ENCODE results near the gene DEUP1.

DNA sequence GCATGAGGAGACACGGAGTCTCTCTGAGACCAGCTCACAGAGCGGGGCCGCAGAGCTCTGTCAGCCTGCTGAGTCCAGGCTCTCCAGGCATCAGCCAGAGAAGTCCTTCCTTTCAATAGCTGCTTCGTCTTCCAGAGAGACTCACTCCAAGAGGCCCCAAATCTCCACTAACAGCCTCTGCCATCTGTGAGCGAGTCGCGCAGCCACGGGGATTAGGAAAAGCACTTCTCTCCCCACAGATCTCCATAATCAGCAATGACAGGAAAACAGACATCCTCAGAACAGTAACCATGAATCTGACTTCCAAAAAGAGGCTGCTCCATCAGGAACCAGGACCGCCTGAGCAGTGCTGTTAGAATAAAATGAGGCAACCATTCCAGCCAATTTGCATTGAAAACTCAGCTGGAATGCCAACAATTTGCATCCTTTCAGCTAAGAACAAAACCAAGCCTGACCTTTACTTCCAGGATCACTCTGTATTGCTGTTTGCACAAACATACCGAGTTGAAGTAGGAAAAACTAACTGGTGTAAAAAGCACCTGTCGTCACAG, 147.2 kb downstream of the DEUP1 start:
- no peak for TF ChIP-seq CTCF (IDR thresholded peaks at IDR 0.05)
- no peak for TF ChIP-seq POLR2A (IDR thresholded peaks at IDR 0.05)
- TF ChIP-seq EP300 (IDR thresholded peaks at IDR 0.05) = no peak
- TF ChIP-seq POLR2AphosphoS5 (IDR thresholded peaks at IDR 0.05) = no peak
